Liver (tissue), 9 donors: ENCODE results near the gene CYTH2. TPM values are rescaled to one million over a fixed set of nuclear protein-coding genes. Genes with fewer than 3 reads are reported as not detected.

ENCODE experiments used
- DNase-seq: peaks from one replicate; pipeline ENCODE4 v3.0.0-alpha.2; 2017; ENCODE audit warnings: low spot score
- H3K27ac ChIP-seq, 2 donors: one replicate each; pipeline ENCODE4 v1.7.0; 2013; ENCODE audit warnings: inconsistent platforms in 2 of 2, low read length in 2 of 2, control low read depth in 1 of 2, low read depth in 1 of 2, mild to moderate bottlenecking in 1 of 2
- H3K27me3 ChIP-seq, 4 donors: one replicate each; pipeline versions ENCODE4 v1.6.1 to v1.7.0; 2013; ENCODE audit warnings: low read length in 3 of 4, inconsistent platforms in 1 of 4, mild to moderate bottlenecking in 1 of 4, moderate library complexity in 1 of 4; ENCODE audit not compliant: control insufficient read depth in 4 of 4, insufficient read depth in 4 of 4
- H3K36me3 ChIP-seq, 4 donors: one replicate each; pipeline versions ENCODE4 v1.6.1 to v1.7.0; 2013; ENCODE audit warnings: low read length in 3 of 4, mild to moderate bottlenecking in 3 of 4, low read depth in 1 of 4, moderate library complexity in 1 of 4; ENCODE audit not compliant: control insufficient read depth in 4 of 4, insufficient read depth in 3 of 4
- H3K4me1 ChIP-seq, 4 donors: one replicate each; pipeline versions ENCODE4 v1.6.1 to v1.7.0; 2013; ENCODE audit warnings: low read length in 3 of 4, mild to moderate bottlenecking in 3 of 4, moderate library complexity in 1 of 4; ENCODE audit not compliant: control insufficient read depth in 4 of 4, insufficient read depth in 4 of 4
- H3K4me3 ChIP-seq, 3 donors: one replicate each; pipeline versions ENCODE4 v1.6.1 to v1.7.0; 2013; ENCODE audit warnings: low read length in 3 of 3, control low read depth in 1 of 3, low read depth in 1 of 3, mild to moderate bottlenecking in 1 of 3
- H3K9ac ChIP-seq, 2 donors: one replicate each; pipeline ENCODE4 v1.7.0; 2013; ENCODE audit warnings: low read length in 2 of 2, mild to moderate bottlenecking in 2 of 2, moderate library complexity in 2 of 2, control low read depth in 1 of 2, low read depth in 1 of 2
- H3K9me3 ChIP-seq, 4 donors: one replicate each; pipeline versions ENCODE4 v1.6.1 to v1.7.0; 2013; ENCODE audit warnings: low read length in 3 of 4; ENCODE audit not compliant: control insufficient read depth in 4 of 4
- ATF3 ChIP-seq: IDR thresholded peaks from 2 replicates; pipeline ENCODE4 v1.6.1; 2016; ENCODE audit warnings: antibody characterized with exemption
- CTCF ChIP-seq: fragments of 150-350 bp; IDR thresholded peaks from 2 replicates; pipeline ENCODE4 v1.5.1; 2017; ENCODE audit warnings: improper control_type of control experiment, low read depth, low read length; ENCODE audit not compliant: missing input control
- EGR1 ChIP-seq, 2 donors: IDR thresholded peaks; 2 replicates each; pipeline ENCODE4 v1.6.1; 2016 to 2018; ENCODE audit warnings: antibody characterized with exemption in 2 of 2, low read depth in 2 of 2
- FOXA1 ChIP-seq: IDR thresholded peaks from 2 replicates; pipeline ENCODE4 v1.6.1; 2016; ENCODE audit warnings: antibody characterized with exemption
- FOXA2 ChIP-seq: IDR thresholded peaks from 2 replicates; pipeline ENCODE4 v1.6.1; 2016; ENCODE audit warnings: antibody characterized with exemption
- HNF4A ChIP-seq, 2 donors: conservative IDR thresholded peaks; 2 replicates each; pipeline ENCODE4 v1.6.1; 2016; ENCODE audit warnings: antibody characterized with exemption in 2 of 2, mild to moderate bottlenecking in 2 of 2
- JUND ChIP-seq, 2 donors: IDR thresholded peaks; 2 replicates each; pipeline ENCODE4 v1.6.1; 2016; ENCODE audit warnings: antibody characterized with exemption in 2 of 2
- MAX ChIP-seq: IDR thresholded peaks from 2 replicates; pipeline ENCODE4 v1.6.1; 2016; ENCODE audit warnings: antibody characterized with exemption
- REST ChIP-seq: IDR thresholded peaks from 2 replicates; pipeline ENCODE4 v1.6.1; 2016; ENCODE audit warnings: antibody characterized with exemption, mild to moderate bottlenecking
- SP1 ChIP-seq: IDR thresholded peaks from 2 replicates; pipeline ENCODE4 v1.6.1; 2018; ENCODE audit warnings: antibody characterized with exemption, mild to moderate bottlenecking
- TAF1 ChIP-seq: conservative IDR thresholded peaks from 2 replicates; pipeline ENCODE4 v1.6.1; 2016; ENCODE audit warnings: antibody characterized with exemption, mild to moderate bottlenecking
- YY1 ChIP-seq: IDR thresholded peaks from 2 replicates; pipeline ENCODE4 v1.6.1; 2016; ENCODE audit warnings: antibody characterized with exemption, mild to moderate bottlenecking
- ZBTB33 ChIP-seq: IDR thresholded peaks from 2 replicates; pipeline ENCODE4 v1.6.1; 2016; ENCODE audit warnings: antibody characterized with exemption
- WGBS: extraction: QIAGEN DNeasy Blood & Tissue Kit; methylation state at CpG from one replicate; pipeline ENCODE4 v1.1.7; 2013; 5-methylcytosine and 5-hydroxymethylcytosine counted together
- polyA plus RNA-seq, 2 donors: library from polyadenylated mRNA; stranded (reverse) in 1 of 2; unstranded in 1 of 2; fragments of 200-250 nt in 1 of 2; fragments of >200 nt in 1 of 2; fragmentation: Nextera tagmentation in 1 of 2; extraction: Ambion mirVana in 1 of 2; gene quantifications; one replicate each; pipeline versions ENCODE4 v1.2.1 to v1.2.3, GENCODE V29; 2013 to 2015
- total RNA-seq, 2 donors: library from RNA; depleted of rRNA; stranded (reverse); fragments of >200 nt; gene quantifications; one replicate each; pipeline ENCODE4 v1.2.3, GENCODE V29; 2014
- donor health status: healthy.
- donor health status: healthy.
- donor health status: healthy.
- donor health status: healthy.
- donor health status: healthy.

The CYTH2 gene
- total and polyA plus RNA-seq, 4 donors: 13.0 to 16.9 (median 13.2) TPM

- Histone ChIP-seq H3K9ac (no peak overlapping the region), H3K36me3 (no peaks in the 10 kb centered on the region), H3K4me1 (no peaks in the 10 kb centered on the region), H3K4me3 (no peak overlapping the region), H3K9me3 (no peaks in the 10 kb centered on the region), H3K27me3 (no peaks in the 10 kb centered on the region), H3K27ac (no peak overlapping the region)
- no peak for TF ChIP-seq HNF4A (conservative IDR thresholded peaks at IDR 0.05)
- TF ChIP-seq FOXA2: no peak
- no peak for TF ChIP-seq TAF1
- no peak for TF ChIP-seq ATF3
- TF ChIP-seq ZBTB33: no peak
- no peak for TF ChIP-seq CTCF
- no peak for TF ChIP-seq SP1
- WGBS: 73% methylated on average over 8 of the region's 8 CpGs
- DNase-seq: no peak
Measured at GRCh38 chr19:48433337-48433736, 35.8 kb upstream of the CYTH2 start.

- no peak for TF ChIP-seq EGR1 (IDR thresholded peaks at IDR 0.05; ENCODE audit: low read depth in 2 of 2)
- TF ChIP-seq YY1: no peak
- no peak for TF ChIP-seq MAX
- TF ChIP-seq REST: no peak
- TF ChIP-seq JUND (IDR thresholded peaks at IDR 0.05): no peak
- TF ChIP-seq FOXA1: no peak
- no peak for DNase-seq
- WGBS: 85% methylated on average over 5 of the region's 5 CpGs
- Histone ChIP-seq H3K27ac (no peak overlapping the region), H3K9ac (no peak overlapping the region), H3K4me1 (no peaks in the 10 kb centered on the region), H3K9me3 (no peaks in the 10 kb centered on the region), H3K27me3 (no peaks in the 10 kb centered on the region), H3K36me3 (no peaks in the 10 kb centered on the region), H3K4me3 (no peak overlapping the region)
Measured at GRCh38 chr19:48436586-48436985, 32.6 kb upstream of the CYTH2 start.
